Measurements from ENCODE around the gene CERK. TPM values are rescaled to one million over a fixed set of nuclear protein-coding genes. Genes with fewer than 3 reads are reported as not detected.

Gene CERK
- polyA plus RNA-seq, 1 of the 3 experiments (the other 2 are of a cell fraction) = 32.6 TPM

DNA sequence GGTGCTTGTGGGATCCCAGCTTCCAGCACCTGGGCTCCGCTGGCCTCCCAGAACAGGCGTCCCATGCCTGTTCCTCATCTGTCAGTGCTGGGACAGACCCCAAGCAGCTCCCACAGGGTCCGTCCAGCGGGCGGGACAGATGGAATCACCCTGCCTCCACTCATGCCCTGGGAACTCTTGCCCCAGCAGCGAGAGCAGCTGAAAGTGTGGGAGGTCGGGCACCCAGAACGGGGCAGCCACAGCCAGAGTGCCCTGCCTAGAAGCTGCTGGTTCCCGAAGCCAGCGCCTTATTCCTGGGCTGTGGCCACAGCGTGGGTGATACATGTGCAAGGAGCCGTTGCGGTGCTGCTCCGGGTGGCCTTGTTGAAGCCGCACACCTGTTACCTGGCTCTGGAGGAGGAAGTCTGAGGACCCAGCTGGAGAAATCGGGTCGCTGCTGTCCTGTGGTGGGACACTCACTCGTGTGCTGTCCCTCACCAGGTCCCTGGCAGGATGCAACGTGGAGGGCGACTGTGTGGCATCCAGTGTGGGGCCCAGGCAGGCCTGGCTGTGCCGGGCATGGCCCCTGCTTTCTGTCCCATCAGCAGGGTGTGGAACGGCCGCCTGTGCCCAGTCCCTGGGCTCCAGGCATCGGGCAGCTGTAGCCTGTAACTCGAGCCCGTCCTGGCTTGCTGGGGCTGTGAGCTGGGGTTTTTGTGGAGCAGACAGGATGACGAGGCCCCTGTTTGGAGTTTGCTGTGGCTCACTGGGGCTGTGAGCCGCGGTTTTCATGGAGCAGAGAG is 101.6 kb downstream of the CERK start:
- H3K4me1 ChIP-seq (ENCODE audit: control insufficient read depth in 1 of 2, insufficient read depth in 2 of 2, low read depth in 1 of 2, low read length in 1 of 2) = peaks cover 0 to 13% of the 10 kb centered on the region in 2 experiments; a peak in 1 of 4 replicates
- H4K20me1 ChIP-seq (ENCODE audit: insufficient read depth) = no peaks in the 10 kb centered on the region
- H3K4me2 ChIP-seq = no peak overlapping the region
- H3K9ac ChIP-seq = no peak overlapping the region
- POLR2A ChIA-PET = no interaction called here
- no peak overlapping the region for H2AFZ ChIP-seq (ENCODE audit: low read depth)
- TF ChIP-seq, protein P1, sequence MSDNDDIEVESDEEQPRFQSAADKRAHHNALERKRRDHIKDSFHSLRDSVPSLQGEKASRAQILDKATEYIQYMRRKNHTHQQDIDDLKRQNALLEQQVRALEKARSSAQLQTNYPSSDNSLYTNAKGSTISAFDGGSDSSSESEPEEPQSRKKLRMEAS (IDR thresholded peaks at IDR 0.05; ENCODE audit: low read depth) = no peak
- TF ChIP-seq, protein P2, sequence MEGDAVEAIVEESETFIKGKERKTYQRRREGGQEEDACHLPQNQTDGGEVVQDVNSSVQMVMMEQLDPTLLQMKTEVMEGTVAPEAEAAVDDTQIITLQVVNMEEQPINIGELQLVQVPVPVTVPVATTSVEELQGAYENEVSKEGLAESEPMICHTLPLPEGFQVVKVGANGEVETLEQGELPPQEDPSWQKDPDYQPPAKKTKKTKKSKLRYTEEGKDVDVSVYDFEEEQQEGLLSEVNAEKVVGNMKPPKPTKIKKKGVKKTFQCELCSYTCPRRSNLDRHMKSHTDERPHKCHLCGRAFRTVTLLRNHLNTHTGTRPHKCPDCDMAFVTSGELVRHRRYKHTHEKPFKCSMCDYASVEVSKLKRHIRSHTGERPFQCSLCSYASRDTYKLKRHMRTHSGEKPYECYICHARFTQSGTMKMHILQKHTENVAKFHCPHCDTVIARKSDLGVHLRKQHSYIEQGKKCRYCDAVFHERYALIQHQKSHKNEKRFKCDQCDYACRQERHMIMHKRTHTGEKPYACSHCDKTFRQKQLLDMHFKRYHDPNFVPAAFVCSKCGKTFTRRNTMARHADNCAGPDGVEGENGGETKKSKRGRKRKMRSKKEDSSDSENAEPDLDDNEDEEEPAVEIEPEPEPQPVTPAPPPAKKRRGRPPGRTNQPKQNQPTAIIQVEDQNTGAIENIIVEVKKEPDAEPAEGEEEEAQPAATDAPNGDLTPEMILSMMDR (IDR thresholded peaks at IDR 0.05) = no peak
- no peak for TF ChIP-seq TCF12 (IDR thresholded peaks at IDR 0.05)
- no peak for TF ChIP-seq JUND (IDR thresholded peaks at IDR 0.05)
- TF ChIP-seq, protein P3, sequence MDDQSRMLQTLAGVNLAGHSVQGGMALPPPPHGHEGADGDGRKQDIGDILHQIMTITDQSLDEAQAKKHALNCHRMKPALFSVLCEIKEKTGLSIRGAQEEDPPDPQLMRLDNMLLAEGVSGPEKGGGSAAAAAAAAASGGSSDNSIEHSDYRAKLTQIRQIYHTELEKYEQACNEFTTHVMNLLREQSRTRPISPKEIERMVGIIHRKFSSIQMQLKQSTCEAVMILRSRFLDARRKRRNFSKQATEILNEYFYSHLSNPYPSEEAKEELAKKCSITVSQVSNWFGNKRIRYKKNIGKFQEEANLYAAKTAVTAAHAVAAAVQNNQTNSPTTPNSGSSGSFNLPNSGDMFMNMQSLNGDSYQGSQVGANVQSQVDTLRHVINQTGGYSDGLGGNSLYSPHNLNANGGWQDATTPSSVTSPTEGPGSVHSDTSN (IDR thresholded peaks at IDR 0.05) = no peak
- no peak for TF ChIP-seq RAD21 (IDR thresholded peaks at IDR 0.05; ENCODE audit: low read length)
- no peak for TF ChIP-seq YY1 (IDR thresholded peaks at IDR 0.05; ENCODE audit: low read depth)
- no peak for TF ChIP-seq NFIC (IDR thresholded peaks at IDR 0.05; ENCODE audit: borderline replicate concordance)
- TF ChIP-seq POLR2AphosphoS5 (IDR thresholded peaks at IDR 0.05; ENCODE audit: low read depth, low read length) = no peak
- no peak for TF ChIP-seq TAF1 (IDR thresholded peaks at IDR 0.05; ENCODE audit: borderline replicate concordance, low read depth, low read length)
- TF ChIP-seq NRF1 (IDR thresholded peaks at IDR 0.05; ENCODE audit: low read depth, low read length) = no peak
- TF ChIP-seq, protein P4, sequence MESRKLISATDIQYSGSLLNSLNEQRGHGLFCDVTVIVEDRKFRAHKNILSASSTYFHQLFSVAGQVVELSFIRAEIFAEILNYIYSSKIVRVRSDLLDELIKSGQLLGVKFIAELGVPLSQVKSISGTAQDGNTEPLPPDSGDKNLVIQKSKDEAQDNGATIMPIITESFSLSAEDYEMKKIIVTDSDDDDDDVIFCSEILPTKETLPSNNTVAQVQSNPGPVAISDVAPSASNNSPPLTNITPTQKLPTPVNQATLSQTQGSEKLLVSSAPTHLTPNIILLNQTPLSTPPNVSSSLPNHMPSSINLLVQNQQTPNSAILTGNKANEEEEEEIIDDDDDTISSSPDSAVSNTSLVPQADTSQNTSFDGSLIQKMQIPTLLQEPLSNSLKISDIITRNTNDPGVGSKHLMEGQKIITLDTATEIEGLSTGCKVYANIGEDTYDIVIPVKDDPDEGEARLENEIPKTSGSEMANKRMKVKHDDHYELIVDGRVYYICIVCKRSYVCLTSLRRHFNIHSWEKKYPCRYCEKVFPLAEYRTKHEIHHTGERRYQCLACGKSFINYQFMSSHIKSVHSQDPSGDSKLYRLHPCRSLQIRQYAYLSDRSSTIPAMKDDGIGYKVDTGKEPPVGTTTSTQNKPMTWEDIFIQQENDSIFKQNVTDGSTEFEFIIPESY (IDR thresholded peaks at IDR 0.05; ENCODE audit: borderline replicate concordance, low read depth) = no peak
- TF ChIP-seq, protein P5, sequence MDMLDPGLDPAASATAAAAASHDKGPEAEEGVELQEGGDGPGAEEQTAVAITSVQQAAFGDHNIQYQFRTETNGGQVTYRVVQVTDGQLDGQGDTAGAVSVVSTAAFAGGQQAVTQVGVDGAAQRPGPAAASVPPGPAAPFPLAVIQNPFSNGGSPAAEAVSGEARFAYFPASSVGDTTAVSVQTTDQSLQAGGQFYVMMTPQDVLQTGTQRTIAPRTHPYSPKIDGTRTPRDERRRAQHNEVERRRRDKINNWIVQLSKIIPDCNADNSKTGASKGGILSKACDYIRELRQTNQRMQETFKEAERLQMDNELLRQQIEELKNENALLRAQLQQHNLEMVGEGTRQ (IDR thresholded peaks at IDR 0.05; ENCODE audit: borderline replicate concordance, low read depth, low read length) = no peak
- no peak overlapping the region for H3K4me3 ChIP-seq (ENCODE audit: low read depth in 2 of 2, low read length in 1 of 2)
- no peaks in the 10 kb centered on the region for H3K9me3 ChIP-seq
- no peaks in the 10 kb centered on the region for H3F3A ChIP-seq (replicated peaks; ENCODE audit: insufficient read depth)
- 89% methylated on average over 16 of the region's 29 CpGs for WGBS (ENCODE audit: low lambda C conversion rate)
- no peak for DNase-seq
- no peaks in the 10 kb centered on the region for H3K27me3 ChIP-seq (ENCODE audit: insufficient read depth)
- H3K79me2 ChIP-seq (ENCODE audit: insufficient read depth) = no peaks in the 10 kb centered on the region
- no peaks in the 10 kb centered on the region for H3K36me3 ChIP-seq (replicated peaks in 1 of 2; ENCODE audit: control insufficient read depth in 1 of 2, insufficient read depth in 2 of 2, low read length in 1 of 2)
- H3K27ac ChIP-seq (ENCODE audit: low read depth in 2 of 2, low read length in 1 of 2) = no peak overlapping the region
- H3K9me2 ChIP-seq = no peaks in the 10 kb centered on the region
- CTCF ChIA-PET = interaction anchor here (0.8 to 3.4 kb wide), 3 partner anchors 9 to 73 kb away, joined by 4 to 22 read pairs (median 4); no protein-coding TSS in a partner anchor
